ENCODE results near the gene SULT2B1.
A peak's percentile ranks its signal among the peaks of the same experiment; 100 is the strongest.
"Not testable (repeated sequence)": the region's sequence is repeated elsewhere in the genome, so short reads cannot be mapped to it uniquely, and the experiment has no call there.

The SULT2B1 gene

GRCh38 chr19:48561412-48561811 is 9.4 kb downstream of the SULT2B1 start:
- no peak for DNase-seq

DNA sequence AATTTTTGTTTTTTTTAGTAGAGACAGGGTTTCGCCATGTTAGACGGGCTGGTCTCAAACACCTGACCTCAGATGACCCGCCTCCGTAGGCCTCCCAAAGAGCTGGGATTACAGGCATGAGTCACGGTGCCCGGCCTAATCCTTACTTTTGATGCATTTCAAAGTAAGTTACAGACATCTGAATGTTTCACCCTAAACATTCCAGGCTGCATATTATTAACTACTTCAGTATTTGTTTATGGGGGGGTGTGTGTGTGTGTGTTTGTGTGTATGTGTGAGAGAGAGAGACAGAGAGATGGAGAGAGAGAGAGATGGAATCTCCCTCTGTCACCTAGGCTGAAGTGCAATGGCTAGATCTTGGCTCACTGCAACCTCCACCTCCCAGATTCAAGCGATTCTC is 13.1 kb downstream of the SULT2B1 start:
- DNase-seq, result no peak

DNA sequence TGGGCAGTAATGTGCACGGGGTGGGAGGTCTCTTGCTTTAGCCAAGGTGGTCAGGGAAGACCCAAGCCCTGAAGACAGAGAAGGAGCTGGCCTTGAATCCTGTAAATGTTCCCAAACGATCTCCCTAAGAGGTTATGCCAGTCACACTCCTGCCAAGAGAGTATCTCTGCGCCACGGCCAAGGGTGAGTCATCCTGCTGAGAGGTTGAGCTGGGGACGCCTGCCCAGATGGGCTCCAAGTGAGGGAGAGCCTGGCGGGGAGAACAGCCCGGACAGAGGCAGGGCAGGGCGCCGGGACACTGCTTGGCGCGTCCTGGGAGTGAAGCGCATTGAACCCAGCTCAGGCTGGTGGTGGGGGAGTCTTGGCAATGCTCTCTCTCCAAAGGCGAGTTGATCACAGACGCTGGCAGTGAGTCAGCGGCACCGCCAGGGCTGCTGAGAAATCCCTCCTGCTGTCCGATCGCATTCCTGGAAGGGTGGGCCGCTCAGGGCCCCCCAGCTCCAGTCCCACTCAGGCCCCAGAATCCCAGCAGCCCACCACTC is 16.4 kb downstream of the SULT2B1 start:
- DNase-seq, result no peak

- DNase-seq, result no peak
These were observed 17.8 kb downstream of the SULT2B1 start for GRCh38 chr19:48569814-48570213.

DNA sequence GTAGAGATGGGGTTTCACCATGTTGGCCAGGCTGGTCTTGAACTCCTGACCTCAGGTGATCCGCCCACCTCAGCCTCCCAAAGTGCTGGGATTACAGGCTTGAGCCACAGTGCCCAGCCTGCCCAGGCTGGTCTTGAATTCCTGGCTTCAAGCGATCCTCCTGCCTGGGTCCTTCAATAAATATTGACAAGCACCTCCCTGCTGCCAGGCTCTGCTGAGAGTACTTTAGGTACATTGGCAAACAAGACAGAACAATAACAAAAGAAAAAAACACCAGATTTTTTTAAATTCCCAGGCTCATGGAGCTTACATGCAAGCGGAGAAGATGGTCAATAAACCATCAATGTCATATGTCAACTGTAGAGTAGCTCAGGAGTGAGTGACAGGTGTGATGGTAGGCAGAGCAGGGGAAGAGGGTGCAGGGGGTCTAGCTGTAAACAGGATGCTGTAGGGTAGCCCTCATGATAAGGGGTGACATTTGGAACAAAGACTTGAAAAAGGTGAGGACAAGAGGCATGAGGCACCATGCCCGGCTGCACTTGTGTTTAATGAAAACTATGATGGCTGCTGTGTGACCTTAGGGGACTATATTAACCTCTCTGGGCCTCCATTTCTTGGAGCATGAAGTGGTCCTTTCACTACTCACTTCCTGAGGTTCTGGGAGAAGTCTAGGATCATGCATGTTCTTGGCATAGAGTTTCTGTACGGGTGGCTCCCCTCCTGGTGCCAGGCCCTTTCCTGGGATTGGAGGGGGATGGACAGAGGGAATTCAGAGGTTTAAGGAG is 19.6 kb downstream of the SULT2B1 start:
- DNase-seq, result no peak

DNA sequence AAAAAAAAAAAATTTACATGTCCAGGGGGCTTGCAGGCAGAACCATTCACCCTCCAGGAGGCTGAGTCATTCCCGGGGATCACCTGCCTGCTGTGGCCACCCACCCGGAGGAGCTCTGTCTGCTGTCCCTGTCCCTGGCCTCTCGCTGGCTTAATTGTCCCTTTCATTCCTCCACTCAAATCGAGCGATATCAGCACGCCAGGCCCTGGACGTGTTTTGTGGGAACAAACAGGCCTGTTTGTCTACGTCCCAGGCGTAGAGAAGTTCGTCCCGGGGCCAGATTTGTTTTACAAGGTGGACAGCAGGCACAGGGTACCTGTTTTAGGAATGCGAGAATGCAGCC is 21.2 kb downstream of the SULT2B1 start:
- no peak for DNase-seq

- no peak for DNase-seq
These were observed 24.1 kb downstream of the SULT2B1 start for GRCh38 chr19:48575931-48576622.

GRCh38 chr19:48577908-48578307 is 25.9 kb downstream of the SULT2B1 start:
- not testable (repeated sequence) for DNase-seq

GRCh38 chr19:48578891-48579290 is 26.9 kb downstream of the SULT2B1 start:
- no peak for DNase-seq

- DNase-seq, result no peak
These were observed 30.2 kb downstream of the SULT2B1 start for GRCh38 chr19:48582168-48582567.

GRCh38 chr19:48587387-48587786 is 35.4 kb downstream of the SULT2B1 start:
- DNase-seq, result no peak

GRCh38 chr19:48588670-48589401 is 36.9 kb downstream of the SULT2B1 start:
- DNase-seq, result peak; percentile 90

- DNase-seq, result no peak
These were observed 39.0 kb downstream of the SULT2B1 start for GRCh38 chr19:48591021-48591420.

GRCh38 chr19:48595171-48595570 is 43.2 kb downstream of the SULT2B1 start:
- no peak for DNase-seq

DNA sequence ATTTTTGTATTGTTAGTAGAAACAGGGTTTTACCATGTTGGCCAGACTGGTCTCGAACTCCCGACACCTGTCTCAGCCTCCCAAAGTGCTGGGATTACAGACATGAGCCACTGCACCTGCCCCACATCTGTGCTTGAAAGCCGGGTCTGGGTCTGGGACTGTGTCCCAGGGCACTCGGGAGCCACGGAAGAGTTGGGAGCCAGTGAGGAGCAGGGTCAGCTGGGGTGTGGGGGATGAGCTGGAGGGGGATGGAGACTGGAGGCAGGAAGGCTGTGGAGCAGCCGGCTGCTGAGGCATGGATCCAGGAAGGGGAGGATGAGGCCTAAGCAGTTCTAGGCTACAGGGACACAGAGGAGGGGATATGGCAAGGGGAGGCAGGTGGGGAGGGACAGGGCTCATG is 43.9 kb downstream of the SULT2B1 start:
- no peak for DNase-seq

DNA sequence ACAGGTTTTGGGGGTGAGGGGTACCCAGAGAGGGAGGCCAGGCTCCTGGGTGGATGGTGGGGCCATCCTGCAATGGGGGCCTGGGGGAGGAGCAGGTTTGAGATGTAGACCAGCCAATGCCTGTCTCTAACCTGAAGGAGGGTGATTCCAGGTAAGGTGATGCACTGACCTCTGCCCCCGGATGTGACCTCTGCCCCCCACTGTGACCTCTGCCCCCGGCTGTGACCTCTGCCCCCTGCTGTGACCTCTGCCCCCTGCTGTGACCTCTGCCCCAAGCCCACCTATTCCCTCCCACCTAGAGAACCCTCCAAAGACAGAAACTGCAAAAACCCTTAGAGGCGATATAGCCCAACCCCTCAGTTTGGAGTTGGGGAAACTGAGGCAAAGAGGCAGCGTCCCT is 44.3 kb downstream of the SULT2B1 start:
- no peak for DNase-seq

DNA sequence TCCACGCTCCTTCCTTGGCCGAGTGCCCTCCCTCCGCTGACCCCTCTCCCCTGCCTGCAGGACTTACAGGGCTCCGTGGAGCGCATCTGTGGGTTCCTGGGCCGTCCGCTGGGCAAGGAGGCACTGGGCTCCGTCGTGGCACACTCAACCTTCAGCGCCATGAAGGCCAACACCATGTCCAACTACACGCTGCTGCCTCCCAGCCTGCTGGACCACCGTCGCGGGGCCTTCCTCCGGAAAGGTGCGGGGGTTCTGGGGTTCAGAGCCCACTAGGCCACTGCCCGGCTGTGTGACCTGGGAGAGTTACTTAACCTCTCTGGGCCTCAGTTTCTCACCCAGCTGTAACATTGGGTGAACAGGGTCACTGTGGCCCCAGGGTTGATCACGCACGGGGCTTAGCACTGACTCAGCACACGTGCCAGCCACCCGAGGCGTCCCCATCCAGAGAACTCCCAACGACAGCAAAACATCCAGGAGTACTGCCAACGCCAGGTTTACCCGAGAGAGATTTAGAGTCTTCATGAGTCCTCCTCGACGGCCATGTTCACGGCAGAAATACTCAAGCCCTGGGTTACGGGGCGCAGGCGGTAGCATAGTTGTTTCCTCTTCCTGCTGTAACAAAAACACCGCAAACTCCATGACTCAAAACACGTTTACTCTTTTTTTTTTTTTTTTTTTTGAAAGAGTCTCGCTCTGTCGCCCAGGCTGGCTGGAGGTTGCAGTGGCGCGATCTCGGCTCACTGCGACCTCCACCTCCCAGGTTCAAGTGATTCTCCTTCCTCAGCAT is 44.9 kb downstream of the SULT2B1 start:
- DNase-seq, result peak; percentile 62

GRCh38 chr19:48598996-48599700 is 47.2 kb downstream of the SULT2B1 start:
- no peak for DNase-seq

GRCh38 chr19:48600679-48601417 is 48.9 kb downstream of the SULT2B1 start:
- DNase-seq, result no peak

- DNase-seq, result no peak
These were observed 51.0 kb downstream of the SULT2B1 start for GRCh38 chr19:48603001-48603400.

DNA sequence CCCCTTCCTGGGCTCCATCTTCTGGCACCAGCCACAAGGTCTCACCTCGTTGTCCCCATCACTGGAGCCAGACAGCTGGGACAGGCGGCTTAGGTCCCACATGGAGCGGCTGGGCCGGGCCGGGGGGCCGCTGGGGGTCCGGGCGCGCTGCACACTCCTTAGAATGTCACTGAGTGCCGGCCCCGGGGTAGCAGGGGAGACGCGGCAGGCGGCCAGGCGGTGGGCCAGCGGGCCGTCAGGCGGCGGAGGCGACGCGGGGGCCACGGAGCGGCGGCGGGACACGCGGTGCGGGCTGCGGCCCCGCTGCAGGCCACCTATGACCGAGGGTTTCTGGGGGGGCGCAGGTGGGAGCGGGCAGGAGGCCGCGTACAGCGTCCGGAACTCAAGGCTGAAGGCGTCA is 51.5 kb downstream of the SULT2B1 start:
- no peak for DNase-seq

All from CD4-positive, alpha-beta T cell treated with Interleukin-6 for 4 hours (primary cell).